Panc1 (cell line): ENCODE results near the gene SRRM5. TPM values are rescaled to one million over a fixed set of nuclear protein-coding genes. Genes with fewer than 3 reads are reported as not detected.

ENCODE experiments used
- ATAC-seq: fragments of 200-7000 bp; cut with Tn5 transposase; 2 replicates; pipeline ENCODE4 v1.9.1; 2020; ENCODE audit warnings: mild to moderate bottlenecking, moderate library complexity
- BruUV-seq: library from RNA; stranded (reverse); fragments of 400-500 nt; replicated peaks from 2 replicates; lab custom pipeline; 2021; lab: Mats Ljungman, UMichigan
- CTCF ChIA-PET: fragments of 300-600 bp; sonication (Branson Sonifier 250); formaldehyde crosslinking; loops from one replicate; lab custom pipeline; 2022; ENCODE audit warnings: antibody characterized with exemption; lab: Charles Lee
- POLR2A ChIA-PET: fragments of 300-600 bp; sonication (Branson Sonifier 250); formaldehyde crosslinking; loops from one replicate; lab custom pipeline; 2022; ENCODE audit warnings: antibody characterized with exemption; lab: Charles Lee
- DNase-seq: peaks from one replicate; pipeline ENCODE4 v3.0.0-alpha.2; 2010; ENCODE audit warnings: low read depth, low spot score
- H3K27ac ChIP-seq: 2 replicates; pipeline ENCODE4 v1.5.1; 2011; ENCODE audit warnings: mild to moderate bottlenecking, low read length, inconsistent platforms
- H3K27me3 ChIP-seq: fragments of 200-500 bp; sonication (Bioruptor generic); 2 replicates; pipeline ENCODE4 v1.6.0; 2014; ENCODE audit warnings: low read length, inconsistent platforms; ENCODE audit not compliant: control insufficient read depth, insufficient read depth
- H3K36me3 ChIP-seq: fragments of 200-500 bp; sonication (Bioruptor generic); 2 replicates; pipeline ENCODE4 v1.5.1; 2014; ENCODE audit warnings: inconsistent platforms, mild to moderate bottlenecking, low read length, moderate library complexity; ENCODE audit not compliant: control insufficient read depth, insufficient read depth
- H3K4me1 ChIP-seq: 2 replicates; pipeline ENCODE4 v1.5.1; 2011; ENCODE audit warnings: inconsistent platforms, mild to moderate bottlenecking, low read length, moderate library complexity; ENCODE audit not compliant: control insufficient read depth, insufficient read depth
- H3K4me3 ChIP-seq, 2 experiments: 2 replicates each; pipeline ENCODE4 v1.5.1; 2011 to 2012; ENCODE audit warnings: low read depth in 2 of 2, low read length in 2 of 2, mild to moderate bottlenecking in 2 of 2, inconsistent platforms in 1 of 2, moderate library complexity in 1 of 2
- H3K9me3 ChIP-seq: fragments of 200-500 bp; sonication (Bioruptor generic); 2 replicates; pipeline ENCODE4 v1.5.1; 2014; ENCODE audit warnings: low read depth, mild to moderate bottlenecking, inconsistent platforms, low read length, moderate library complexity; ENCODE audit not compliant: control insufficient read depth, insufficient read depth
- CTCF ChIP-seq: fragments of 450-650 bp; IDR thresholded peaks from 2 replicates; pipeline ENCODE4 v1.5.1; 2017; ENCODE audit warnings: mild to moderate bottlenecking
- POLR2AphosphoS5 ChIP-seq: IDR thresholded peaks from 2 replicates; pipeline ENCODE4 v1.6.1; 2012; ENCODE audit warnings: mild to moderate bottlenecking, low read depth, low read length, moderate library complexity
- REST ChIP-seq, 2 experiments: IDR thresholded peaks; 2 replicates each; pipeline ENCODE4 v1.6.1; 2011 to 2012; ENCODE audit warnings: low read depth in 2 of 2, control low read depth in 1 of 2, low read length in 1 of 2, mild to moderate bottlenecking in 1 of 2, moderate library complexity in 1 of 2; ENCODE audit not compliant: insufficient read depth in 1 of 2
- SIN3A ChIP-seq: IDR thresholded peaks from 2 replicates; pipeline ENCODE4 v1.6.1; 2012; ENCODE audit warnings: low read depth, mild to moderate bottlenecking, low read length, moderate library complexity, borderline replicate concordance; ENCODE audit not compliant: insufficient read depth
- TCF7L2 ChIP-seq: IDR thresholded peaks from 2 replicates; pipeline ENCODE4 v1.6.1; 2011; ENCODE audit warnings: mild to moderate bottlenecking, low read depth, low read length, inconsistent platforms
- in situ Hi-C: cut with HindIII; loops from 2 replicates; pipeline ENCODE4 v1.10.0; 2016; ENCODE audit warnings: low sequenced_read_pairs, low pct_unique_long_range_greater_than_20kb
- intact Hi-C: fragments of 100-400 bp; cut with micrococcal nuclease; formaldehyde crosslinking; loops from one replicate; pipeline ENCODE4 v1.10.0; 2022; ENCODE audit not compliant: unreplicated experiment
- total RNA-seq: library from RNA; stranded (reverse); gene quantifications from one replicate; pipeline ENCODE4 v1.2.1, GENCODE V29; 2021; ENCODE audit not compliant: unreplicated experiment

The SRRM5 gene
- total RNA-seq, 1 experiment from 2014 or later, result 0.10 TPM

DNA sequence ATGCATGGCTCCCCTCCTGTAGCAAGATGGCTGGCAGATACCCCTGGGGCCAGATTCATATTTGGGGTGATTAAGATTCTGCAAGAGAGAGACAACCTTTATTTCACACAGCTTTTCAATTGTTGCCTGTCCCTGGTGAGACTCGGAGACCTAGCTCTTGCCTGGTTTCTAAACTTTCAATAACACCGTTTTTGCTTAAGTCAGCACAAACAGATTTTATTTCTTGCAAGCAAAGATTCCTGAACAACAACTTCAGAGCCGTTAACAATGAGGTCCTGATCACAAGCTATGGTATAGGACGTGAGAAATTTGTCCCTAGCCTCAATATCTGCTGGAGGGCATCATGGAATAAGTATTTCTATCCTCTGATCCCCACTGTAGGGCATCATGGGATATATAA is 30.6 kb downstream of the SRRM5 start:
- DNase-seq, result no peak
- Histone ChIP-seq H3K4me3 (no peak overlapping the region), H3K27ac (no peak overlapping the region), H3K27me3 (peaks cover 4% of the 10 kb centered on the region; the same call in 1 of the 2 replicates), H3K4me1 (no peaks in the 10 kb centered on the region), H3K9me3 (no peaks in the 10 kb centered on the region), H3K36me3 (no peaks in the 10 kb centered on the region; the same call in 1 of the 2 replicates)
- in situ Hi-C loops (no loop called here), intact Hi-C loops (no loop called here)
- CTCF ChIA-PET, result no interaction called here
- ATAC-seq, result no peak
- no peak for TF ChIP-seq SIN3A
- no peak for TF ChIP-seq CTCF
- no peak for TF ChIP-seq REST (IDR thresholded peaks at IDR 0.05; ENCODE audit: insufficient read depth in 1 of 2, low read depth in 2 of 2, low read length in 1 of 2)
- TF ChIP-seq TCF7L2, result no peak
- TF ChIP-seq POLR2AphosphoS5, result no peak
- no TSS peak for BruUV-seq
- POLR2A ChIA-PET, result no interaction called here

- ChIA-PET POLR2A (no interaction called here), CTCF (interaction anchor here (0.7 kb wide), 1 partner anchor 58 kb away, joined by 3 read pairs; no protein-coding TSS in a partner anchor)
- no peaks in the 10 kb centered on the region for H3K9me3 ChIP-seq
- intact Hi-C loops, result no loop called here
- no peaks in the 10 kb centered on the region; the same call in 1 of the 2 replicates for H3K36me3 ChIP-seq
- H3K27ac ChIP-seq, result no peak overlapping the region
- H3K4me1 ChIP-seq, result no peaks in the 10 kb centered on the region
- H3K27me3 ChIP-seq, result peaks cover 4% of the 10 kb centered on the region; the same call in 1 of the 2 replicates
- ATAC-seq, result no peak
- in situ Hi-C loops, result no loop called here
- no peak overlapping the region for H3K4me3 ChIP-seq
- no peak for DNase-seq
- TF ChIP-seq REST (IDR thresholded peaks at IDR 0.05; ENCODE audit: insufficient read depth in 1 of 2, low read depth in 2 of 2, low read length in 1 of 2), result no peak
- TF ChIP-seq TCF7L2, result no peak
- TF ChIP-seq SIN3A, result no peak
- TF ChIP-seq CTCF, result no peak
- TF ChIP-seq POLR2AphosphoS5, result no peak
- no TSS peak for BruUV-seq
Measured at GRCh38 chr19:43643326-43643725, 31.4 kb downstream of the SRRM5 start.
